Breast epithelium (tissue), 4 donors: ENCODE results near the gene MYNN. TPM values are rescaled to one million over a fixed set of nuclear protein-coding genes. Genes with fewer than 3 reads are reported as not detected.

Source experiments
- DNase-seq, 2 donors: peaks; one replicate each; pipeline ENCODE4 v3.0.0-alpha.2; 2019; ENCODE audit warnings: low spot score in 2 of 2
- H3K27ac ChIP-seq, 2 donors: fragments of 200-600 bp; sonication (generic) in 1 of 2; one replicate each; pipeline ENCODE4 v1.5.1; 2016 to 2019; ENCODE audit warnings: mild to moderate bottlenecking in 1 of 2
- H3K27me3 ChIP-seq, 2 donors: fragments of 200-600 bp; sonication (generic) in 1 of 2; one replicate each; pipeline versions ENCODE4 v1.5.1 to v1.6.0; 2017 to 2019; ENCODE audit warnings: control low read depth in 1 of 2, mild to moderate bottlenecking in 1 of 2
- H3K36me3 ChIP-seq: fragments of 200-600 bp; one replicate; pipeline ENCODE4 v1.5.1; 2019
- H3K4me1 ChIP-seq, 2 donors: fragments of 200-600 bp; sonication (generic); one replicate each; pipeline ENCODE4 v1.5.1; 2016 to 2019; ENCODE audit warnings: control low read depth in 1 of 2
- H3K4me3 ChIP-seq, 3 donors: fragments of 200-600 bp; sonication (generic); 1 replicate in 2 of 3; 2 replicates in 1 of 3; pipeline ENCODE4 v1.5.1; 2016 to 2019; ENCODE audit warnings: mild to moderate bottlenecking in 3 of 3, moderate library complexity in 2 of 3
- H3K9me3 ChIP-seq, 2 donors: fragments of 200-600 bp; sonication (generic) in 1 of 2; one replicate each; pipeline ENCODE4 v1.5.1; 2016 to 2019; ENCODE audit warnings: control low read depth in 1 of 2
- POLR2A ChIP-seq: fragments of 450-650 bp; IDR thresholded peaks from one replicate; pipeline ENCODE4 v1.6.1; 2016; ENCODE audit warnings: antibody characterized with exemption, mild to moderate bottlenecking, moderate library complexity
- POLR2AphosphoS5 ChIP-seq, 3 donors: sonication (generic); formaldehyde crosslinking; IDR thresholded peaks; one replicate each; pipeline ENCODE4 v1.6.1; 2017; ENCODE audit warnings: antibody characterized with exemption in 3 of 3
- intact Hi-C: fragments of 100-400 bp; cut with DNase I; formaldehyde crosslinking; loops from one replicate; pipeline ENCODE4 v1.15.1; 2023; ENCODE audit warnings: low total_unique reads
- total RNA-seq, 3 donors: library from RNA; depleted of rRNA; stranded (reverse); fragments of >200 nt; gene quantifications; one replicate each; pipeline ENCODE4 v1.1.0, GENCODE V29; 2016
- TF ChIP-seq, protein P1 (sequence below), 3 donors: fragments of 450-650 bp; IDR thresholded peaks; one replicate each; pipeline ENCODE4 v1.5.1; 2016 to 2017; ENCODE audit warnings: antibody characterized with exemption in 3 of 3, mild to moderate bottlenecking in 3 of 3, moderate library complexity in 3 of 3

Gene MYNN
- total RNA-seq, 3 donors from 2014 or later = 16.0 to 29.0 (median 18.7) TPM

DNA sequence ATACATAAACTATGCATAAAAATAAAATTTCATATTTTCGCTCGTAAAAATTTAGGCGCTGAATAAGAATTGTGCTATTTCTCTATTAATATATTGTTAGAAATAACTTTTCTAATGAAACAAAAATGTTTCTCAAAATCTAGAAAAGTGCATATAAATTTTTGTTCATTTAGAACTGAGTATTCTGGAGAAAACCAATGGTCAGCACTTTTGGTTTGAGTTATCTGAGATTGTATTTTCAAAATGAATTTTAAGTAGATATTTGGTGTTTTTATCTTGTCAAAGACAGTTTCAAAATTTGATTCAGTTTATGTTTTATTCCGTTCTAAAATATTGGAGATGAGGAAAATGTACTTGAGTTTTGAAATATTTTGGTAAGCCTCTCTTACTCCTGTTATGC lies 13.9 kb downstream of the MYNN start:
- no peak for DNase-seq
- no peak overlapping the region for H3K4me3 ChIP-seq
- no peaks in the 10 kb centered on the region for H3K9me3 ChIP-seq
- H3K27me3 ChIP-seq = no peaks in the 10 kb centered on the region
- H3K27ac ChIP-seq = no peak overlapping the region
- TF ChIP-seq POLR2A (no peak), POLR2AphosphoS5 (IDR thresholded peaks at IDR 0.05) (no peak)
- TF ChIP-seq, protein P1, sequence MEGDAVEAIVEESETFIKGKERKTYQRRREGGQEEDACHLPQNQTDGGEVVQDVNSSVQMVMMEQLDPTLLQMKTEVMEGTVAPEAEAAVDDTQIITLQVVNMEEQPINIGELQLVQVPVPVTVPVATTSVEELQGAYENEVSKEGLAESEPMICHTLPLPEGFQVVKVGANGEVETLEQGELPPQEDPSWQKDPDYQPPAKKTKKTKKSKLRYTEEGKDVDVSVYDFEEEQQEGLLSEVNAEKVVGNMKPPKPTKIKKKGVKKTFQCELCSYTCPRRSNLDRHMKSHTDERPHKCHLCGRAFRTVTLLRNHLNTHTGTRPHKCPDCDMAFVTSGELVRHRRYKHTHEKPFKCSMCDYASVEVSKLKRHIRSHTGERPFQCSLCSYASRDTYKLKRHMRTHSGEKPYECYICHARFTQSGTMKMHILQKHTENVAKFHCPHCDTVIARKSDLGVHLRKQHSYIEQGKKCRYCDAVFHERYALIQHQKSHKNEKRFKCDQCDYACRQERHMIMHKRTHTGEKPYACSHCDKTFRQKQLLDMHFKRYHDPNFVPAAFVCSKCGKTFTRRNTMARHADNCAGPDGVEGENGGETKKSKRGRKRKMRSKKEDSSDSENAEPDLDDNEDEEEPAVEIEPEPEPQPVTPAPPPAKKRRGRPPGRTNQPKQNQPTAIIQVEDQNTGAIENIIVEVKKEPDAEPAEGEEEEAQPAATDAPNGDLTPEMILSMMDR (IDR thresholded peaks at IDR 0.05) = no peak
- intact Hi-C loops = no loop called here
- no peaks in the 10 kb centered on the region for H3K4me1 ChIP-seq
- H3K36me3 ChIP-seq = peaks cover 7% of the 10 kb centered on the region

DNA sequence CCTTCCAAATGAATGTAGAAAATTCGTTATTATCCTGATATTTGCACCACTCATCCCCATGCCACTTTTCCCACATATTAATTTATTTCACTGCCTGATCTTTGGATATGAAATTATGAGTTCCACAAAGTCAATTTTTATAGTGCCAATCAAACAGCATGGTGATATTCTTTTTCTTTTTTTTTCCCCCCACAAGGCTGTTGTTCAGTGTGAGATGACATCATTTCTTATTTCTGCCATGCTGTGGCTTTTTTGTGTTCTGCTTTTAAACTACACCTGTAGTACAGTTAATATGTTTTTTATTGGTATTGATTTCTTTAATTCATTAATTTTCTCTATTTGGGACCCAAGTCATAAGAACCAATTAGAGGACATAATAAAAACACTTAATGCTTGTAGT lies 14.6 kb downstream of the MYNN start:
- no peak overlapping the region for H3K4me3 ChIP-seq
- H3K4me1 ChIP-seq = no peaks in the 10 kb centered on the region
- H3K27ac ChIP-seq = no peak overlapping the region
- H3K9me3 ChIP-seq = no peaks in the 10 kb centered on the region
- no peak for DNase-seq
- TF ChIP-seq, protein P1 (IDR thresholded peaks at IDR 0.05) = no peak
- intact Hi-C loops = no loop called here
- no peaks in the 10 kb centered on the region for H3K27me3 ChIP-seq
- H3K36me3 ChIP-seq = peaks cover 8% of the 10 kb centered on the region

DNA sequence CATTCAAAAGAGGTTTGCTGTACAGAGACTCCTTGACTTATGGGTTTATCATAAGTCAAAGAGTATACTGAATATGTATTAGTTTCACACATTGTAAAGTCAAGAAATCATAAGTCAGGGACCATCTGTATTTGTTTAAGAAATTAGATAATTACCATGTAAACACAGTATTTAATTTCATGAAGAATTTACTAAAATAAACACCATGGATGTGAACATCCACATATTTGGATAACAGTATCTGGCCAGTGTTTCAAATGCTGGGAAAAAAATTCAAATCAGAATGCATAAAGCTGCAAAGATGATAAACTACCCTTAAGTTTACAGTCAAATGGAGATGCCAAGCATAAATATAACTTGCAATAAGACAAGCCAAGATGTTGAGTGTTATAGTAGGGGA lies 17.0 kb downstream of the MYNN start:
- intact Hi-C loops = no loop called here
- no peak overlapping the region for H3K27ac ChIP-seq
- no peaks in the 10 kb centered on the region for H3K9me3 ChIP-seq
- peaks cover 8% of the 10 kb centered on the region for H3K36me3 ChIP-seq
- no peak overlapping the region for H3K4me3 ChIP-seq
- TF ChIP-seq POLR2AphosphoS5 (IDR thresholded peaks at IDR 0.05) (no peak), POLR2A (no peak)
- TF ChIP-seq, protein P1 (IDR thresholded peaks at IDR 0.05) = no peak
- no peak for DNase-seq
- H3K27me3 ChIP-seq = no peaks in the 10 kb centered on the region
- no peaks in the 10 kb centered on the region for H3K4me1 ChIP-seq

DNA sequence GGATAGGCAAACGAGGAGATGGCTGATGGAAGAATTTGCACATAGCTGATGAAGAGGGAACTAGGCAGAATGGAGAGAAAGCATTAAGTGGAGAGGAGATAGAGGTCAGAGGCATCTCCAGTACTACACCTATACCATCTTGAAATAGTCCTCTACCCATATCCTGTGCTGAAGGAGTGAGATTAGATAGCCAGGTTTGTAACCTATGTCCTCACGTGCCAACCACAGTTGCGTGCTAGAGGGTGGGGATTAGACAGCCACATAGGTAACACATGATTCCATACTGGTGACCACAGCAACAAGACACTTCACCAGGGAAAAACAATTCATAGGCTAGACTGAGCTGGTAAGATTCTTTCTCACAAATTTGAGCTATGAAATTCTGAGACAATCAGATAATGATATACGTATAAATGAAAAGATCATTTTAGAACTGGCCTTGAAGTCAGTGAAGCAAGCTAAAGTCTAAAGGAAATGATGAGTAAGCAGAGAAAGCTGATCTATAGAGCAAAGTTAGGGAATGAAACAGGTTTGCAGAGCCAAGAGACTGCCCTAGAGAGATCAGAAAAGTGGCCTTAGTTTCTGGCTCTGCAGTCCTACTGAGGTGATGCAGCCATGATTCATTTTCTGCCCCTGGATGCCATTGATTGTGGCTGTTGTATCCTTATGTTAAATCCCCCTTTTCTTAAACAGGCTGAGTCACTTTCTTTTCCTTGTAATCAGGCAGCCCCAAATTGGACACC lies 17.7 kb downstream of the MYNN start:
- H3K4me3 ChIP-seq = no peak overlapping the region
- intact Hi-C loops = no loop called here
- DNase-seq = no peak

DNA sequence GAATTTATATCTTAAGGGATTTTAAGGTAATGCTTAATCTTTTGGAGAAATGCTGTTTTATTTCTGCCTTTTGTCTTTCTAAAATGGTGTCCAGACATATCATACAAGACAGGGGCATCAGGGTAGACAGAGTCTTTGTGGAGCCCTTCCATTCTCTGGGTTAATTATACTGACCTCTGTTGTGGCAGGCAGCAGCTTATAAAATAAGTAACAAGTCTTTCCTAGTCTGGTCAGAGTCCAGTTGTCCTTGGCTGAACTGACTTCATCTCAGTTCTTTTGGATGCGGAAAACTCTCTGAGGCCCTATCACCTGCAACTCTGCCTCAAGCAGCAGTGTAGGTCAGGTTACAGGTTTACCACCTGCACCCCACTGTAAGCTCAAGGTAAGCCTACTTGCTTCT lies 19.2 kb downstream of the MYNN start:
- Histone ChIP-seq H3K27ac (no peak overlapping the region), H3K27me3 (no peaks in the 10 kb centered on the region), H3K36me3 (peaks cover 3% of the 10 kb centered on the region), H3K9me3 (no peaks in the 10 kb centered on the region), H3K4me1 (no peaks in the 10 kb centered on the region), H3K4me3 (no peak overlapping the region)
- no peak for DNase-seq
- no peak for TF ChIP-seq POLR2AphosphoS5 (IDR thresholded peaks at IDR 0.05)
- TF ChIP-seq, protein P1 (IDR thresholded peaks at IDR 0.05) = no peak
- TF ChIP-seq POLR2A = no peak
- intact Hi-C loops = no loop called here

More for the DNA sequence above, 17.7 kb downstream of the MYNN start:
- TF ChIP-seq POLR2A = no peak
- TF ChIP-seq, protein P1 (IDR thresholded peaks at IDR 0.05) = no peak
- TF ChIP-seq POLR2AphosphoS5 (IDR thresholded peaks at IDR 0.05) = no peak
- no peak overlapping the region for H3K27ac ChIP-seq
- no peaks in the 10 kb centered on the region for H3K4me1 ChIP-seq
- no peaks in the 10 kb centered on the region for H3K9me3 ChIP-seq
- H3K27me3 ChIP-seq = no peaks in the 10 kb centered on the region
- H3K36me3 ChIP-seq = peaks cover 5% of the 10 kb centered on the region
